ENCODE data around the gene SPECC1. TPM values are rescaled to one million over a fixed set of nuclear protein-coding genes. Genes with fewer than 3 reads are reported as not detected.

Gene SPECC1
- total and polyA plus RNA-seq, 2 donors (not counting 3 experiments of a cell fraction or from before 2014, with no cell fraction given): 5.3 to 20.4 TPM

DNA sequence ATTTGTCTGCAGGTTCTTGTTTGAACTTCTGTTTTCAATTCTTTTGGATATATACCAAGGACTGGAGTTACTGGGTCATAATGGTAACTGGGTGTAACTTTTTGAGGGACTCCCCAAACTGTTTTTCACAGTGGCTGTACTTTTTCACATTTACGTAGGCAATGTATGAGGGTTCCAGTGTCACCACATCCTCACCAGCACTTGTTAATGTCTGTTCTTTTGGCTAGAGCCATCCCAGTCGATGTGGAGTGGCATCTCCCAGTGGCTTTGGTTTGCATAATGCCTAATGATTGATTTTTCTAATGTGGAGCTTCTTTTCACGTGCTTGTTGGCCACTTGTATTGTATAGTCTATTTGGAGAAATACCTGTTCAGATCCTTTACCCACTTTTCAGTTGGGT is 59.3 kb downstream of the SPECC1 start:
- intact Hi-C loops (cut with micrococcal nuclease) (no loop called here), dilution Hi-C loops (cut with MboI; ENCODE audit: extremely low pct_ligation_motif_present, low sequenced_read_pairs) (no loop called here)
- Histone ChIP-seq H4K20me1 (replicated peaks; ENCODE audit: control insufficient read depth, extremely low read depth, insufficient read depth, low read length) (no peaks in the 10 kb centered on the region), H3K4me1 (ENCODE audit: control insufficient read depth, extremely low read depth, insufficient read depth, low read length) (no peaks in the 10 kb centered on the region), H3K27me3 (ENCODE audit: control insufficient read depth in 2 of 2, insufficient read depth in 2 of 2, low read length in 2 of 2) (peaks cover 0 to under 1% of the 10 kb centered on the region in 2 experiments), H3K4me3 (replicated peaks in 1 of 3; ENCODE audit: insufficient read depth in 1 of 3, low read depth in 1 of 3, low read length in 3 of 3) (no peak overlapping the region), H3K79me2 (ENCODE audit: control insufficient read depth, insufficient read depth, low read length) (no peaks in the 10 kb centered on the region), H3K9me3 (replicated peaks; ENCODE audit: control insufficient read depth, insufficient read depth, low read length) (no peaks in the 10 kb centered on the region), H3K27ac (ENCODE audit: insufficient read depth, low read depth, low read length) (no peak overlapping the region), H3K4me2 (ENCODE audit: insufficient read depth, low read length) (no peak overlapping the region), H3K9ac (replicated peaks; ENCODE audit: extremely low read depth, insufficient read depth, low read length) (no peak overlapping the region), H3K36me3 (ENCODE audit: control insufficient read depth in 2 of 2, extremely low read depth in 1 of 2, insufficient read depth in 2 of 2, low read length in 2 of 2) (no peaks in the 10 kb centered on the region), H3K9me1 (replicated peaks; ENCODE audit: control insufficient read depth, extremely low read depth, insufficient read depth, low read length) (no peaks in the 10 kb centered on the region), H2AFZ (ENCODE audit: low read depth, low read length) (no peak overlapping the region)
- TF ChIP-seq JUN (IDR thresholded peaks at IDR 0.05; ENCODE audit: borderline replicate concordance, insufficient read depth, insufficient read length, low read depth) (no peak), MYC (IDR thresholded peaks at IDR 0.05; ENCODE audit: low read depth, low read length) (no peak), GATA2 (IDR thresholded peaks at IDR 0.05; ENCODE audit: insufficient read depth, insufficient read length, low read depth, low read length) (no peak), EZH2 (IDR thresholded peaks at IDR 0.05; ENCODE audit: borderline replicate concordance, low read depth, low read length, severe bottlenecking) (no peak), MAX (IDR thresholded peaks at IDR 0.05; ENCODE audit: insufficient read depth, insufficient read length) (no peak), POLR2A (IDR thresholded peaks at IDR 0.05; ENCODE audit: low read depth, low read length) (no peak)
- POLR2A ChIA-PET: no interaction called here
- CTCF ChIA-PET: interaction anchor here (1.2 kb wide), 1 partner anchor 25 kb away, joined by 3 read pairs; no protein-coding TSS in a partner anchor
- FAIRE-seq: no peak
- DNase-seq (ENCODE audit: low read depth, low spot score): no peak
- no TSS peak for BruUV-seq (replicated peaks)

DNA sequence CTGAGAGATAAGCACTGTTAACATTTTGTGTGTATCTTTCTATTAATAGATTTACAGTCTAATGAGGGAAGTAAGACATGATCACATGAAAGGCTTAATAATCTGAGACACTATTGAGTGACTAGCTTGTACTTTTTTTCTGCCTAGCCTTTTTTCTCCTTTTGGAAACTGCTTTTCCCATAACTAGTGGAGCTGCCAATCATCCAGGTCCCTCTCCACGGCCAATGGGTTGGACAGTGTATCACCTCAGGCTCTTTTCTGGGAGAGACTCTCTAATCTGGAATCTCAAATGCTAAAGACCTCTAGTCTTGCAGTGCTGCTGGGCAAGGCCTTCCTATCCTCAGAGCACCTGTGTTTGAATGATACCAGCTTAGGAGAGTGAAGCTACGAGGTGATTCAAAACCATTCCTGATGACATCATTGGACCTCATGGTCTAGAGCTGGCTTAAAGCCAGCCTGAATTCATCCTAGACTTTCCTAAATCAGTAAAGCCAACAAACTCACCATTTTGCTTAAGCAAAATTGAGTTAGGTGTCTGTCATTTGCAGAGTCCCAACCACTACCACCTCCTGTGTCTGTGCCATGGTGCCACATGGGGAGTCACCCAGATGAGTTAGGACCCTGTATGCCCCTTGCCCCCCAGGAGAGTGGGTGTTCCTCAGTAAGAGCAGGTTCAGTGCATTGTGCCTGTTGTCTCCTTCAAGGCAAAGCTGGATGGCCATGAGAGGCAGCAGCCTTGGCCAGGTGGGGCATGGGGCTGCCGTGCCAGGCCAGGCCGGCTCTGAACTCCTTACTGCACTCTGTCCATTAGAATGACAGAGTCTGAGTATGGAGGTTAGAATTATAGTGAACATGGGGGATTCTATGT is 62.9 kb downstream of the SPECC1 start:
- no peak for FAIRE-seq
- Histone ChIP-seq H3K79me2 (ENCODE audit: control insufficient read depth, insufficient read depth, low read length) (no peaks in the 10 kb centered on the region), H4K20me1 (replicated peaks; ENCODE audit: control insufficient read depth, extremely low read depth, insufficient read depth, low read length) (no peaks in the 10 kb centered on the region), H3K27me3 (ENCODE audit: control insufficient read depth in 2 of 2, insufficient read depth in 2 of 2, low read length in 2 of 2) (peaks cover 0 to 4% of the 10 kb centered on the region in 2 experiments), H3K27ac (ENCODE audit: insufficient read depth, low read depth, low read length) (no peak overlapping the region), H3K9me1 (replicated peaks; ENCODE audit: control insufficient read depth, extremely low read depth, insufficient read depth, low read length) (no peaks in the 10 kb centered on the region), H2AFZ (ENCODE audit: low read depth, low read length) (no peak overlapping the region), H3K4me1 (ENCODE audit: control insufficient read depth, extremely low read depth, insufficient read depth, low read length) (no peaks in the 10 kb centered on the region), H3K4me2 (ENCODE audit: insufficient read depth, low read length) (no peak overlapping the region), H3K4me3 (replicated peaks in 1 of 3; ENCODE audit: insufficient read depth in 1 of 3, low read depth in 1 of 3, low read length in 3 of 3) (no peak overlapping the region), H3K9me3 (replicated peaks; ENCODE audit: control insufficient read depth, insufficient read depth, low read length) (no peaks in the 10 kb centered on the region), H3K36me3 (ENCODE audit: control insufficient read depth in 2 of 2, extremely low read depth in 1 of 2, insufficient read depth in 2 of 2, low read length in 2 of 2) (no peaks in the 10 kb centered on the region), H3K9ac (replicated peaks; ENCODE audit: extremely low read depth, insufficient read depth, low read length) (no peak overlapping the region)
- POLR2A ChIA-PET: no interaction called here
- no TSS peak for BruUV-seq (replicated peaks)
- dilution Hi-C loops (cut with MboI; ENCODE audit: extremely low pct_ligation_motif_present, low sequenced_read_pairs): no loop called here
- DNase-seq (ENCODE audit: low read depth, low spot score): no peak
- intact Hi-C loops (cut with micrococcal nuclease): no loop called here
- TF ChIP-seq, protein P1, sequence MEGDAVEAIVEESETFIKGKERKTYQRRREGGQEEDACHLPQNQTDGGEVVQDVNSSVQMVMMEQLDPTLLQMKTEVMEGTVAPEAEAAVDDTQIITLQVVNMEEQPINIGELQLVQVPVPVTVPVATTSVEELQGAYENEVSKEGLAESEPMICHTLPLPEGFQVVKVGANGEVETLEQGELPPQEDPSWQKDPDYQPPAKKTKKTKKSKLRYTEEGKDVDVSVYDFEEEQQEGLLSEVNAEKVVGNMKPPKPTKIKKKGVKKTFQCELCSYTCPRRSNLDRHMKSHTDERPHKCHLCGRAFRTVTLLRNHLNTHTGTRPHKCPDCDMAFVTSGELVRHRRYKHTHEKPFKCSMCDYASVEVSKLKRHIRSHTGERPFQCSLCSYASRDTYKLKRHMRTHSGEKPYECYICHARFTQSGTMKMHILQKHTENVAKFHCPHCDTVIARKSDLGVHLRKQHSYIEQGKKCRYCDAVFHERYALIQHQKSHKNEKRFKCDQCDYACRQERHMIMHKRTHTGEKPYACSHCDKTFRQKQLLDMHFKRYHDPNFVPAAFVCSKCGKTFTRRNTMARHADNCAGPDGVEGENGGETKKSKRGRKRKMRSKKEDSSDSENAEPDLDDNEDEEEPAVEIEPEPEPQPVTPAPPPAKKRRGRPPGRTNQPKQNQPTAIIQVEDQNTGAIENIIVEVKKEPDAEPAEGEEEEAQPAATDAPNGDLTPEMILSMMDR (IDR thresholded peaks at IDR 0.05; ENCODE audit: extremely low read depth in 1 of 2, insufficient read depth in 1 of 2, low read depth in 1 of 2, low read length in 2 of 2): no peak
- no peak for TF ChIP-seq POLR2AphosphoS5 (IDR thresholded peaks at IDR 0.05; ENCODE audit: insufficient read depth, low read depth, low read length)
- TF ChIP-seq FOS (IDR thresholded peaks at IDR 0.05; ENCODE audit: borderline replicate concordance, insufficient read depth, low read length): no peak
- TF ChIP-seq JUN (IDR thresholded peaks at IDR 0.05; ENCODE audit: borderline replicate concordance, insufficient read depth, insufficient read length, low read depth): no peak
- TF ChIP-seq MYC (IDR thresholded peaks at IDR 0.05; ENCODE audit: low read depth, low read length): no peak
- TF ChIP-seq MAX (IDR thresholded peaks at IDR 0.05; ENCODE audit: insufficient read depth, insufficient read length): no peak
- TF ChIP-seq EZH2 (IDR thresholded peaks at IDR 0.05; ENCODE audit: borderline replicate concordance, low read depth, low read length, severe bottlenecking): no peak
- CTCF ChIA-PET: interaction anchor here (1.0 kb wide), 1 partner anchor 79 kb away, joined by 3 read pairs; no protein-coding TSS in a partner anchor
